CD4-positive, alpha-beta T cell treated with Interleukin-17A for 1 hour (primary cell): ENCODE results near the gene MAN1A1.
"Not testable (repeated sequence)": the region's sequence is repeated elsewhere in the genome, so short reads cannot be mapped to it uniquely, and the experiment has no call there.

ENCODE experiments used
- DNase-seq: peaks from one replicate; pipeline ENCODE4 v3.0.0-alpha.2; 2020

The MAN1A1 gene

GRCh38 chr6:119297049-119297448 lies 52.5 kb downstream of the MAN1A1 start:
- DNase-seq, result no peak

- DNase-seq, result no peak
Measured at GRCh38 chr6:119296036-119297035, 53.2 kb downstream of the MAN1A1 start.

GRCh38 chr6:119294984-119295383 lies 54.6 kb downstream of the MAN1A1 start:
- no peak for DNase-seq

- not testable (repeated sequence) for DNase-seq
Measured at GRCh38 chr6:119291060-119291459, 58.5 kb downstream of the MAN1A1 start.

- DNase-seq, result no peak
Measured at GRCh38 chr6:119290306-119290705, 59.3 kb downstream of the MAN1A1 start.

GRCh38 chr6:119289651-119290050 lies 59.9 kb downstream of the MAN1A1 start:
- no peak for DNase-seq

GRCh38 chr6:119285908-119286625 lies 63.5 kb downstream of the MAN1A1 start:
- no peak for DNase-seq

- DNase-seq, result peak; percentile 30
Measured at GRCh38 chr6:119284861-119285521, 64.6 kb downstream of the MAN1A1 start.

- DNase-seq, result no peak
Measured at GRCh38 chr6:119283979-119284545, 65.5 kb downstream of the MAN1A1 start.

GRCh38 chr6:119283214-119283613 lies 66.3 kb downstream of the MAN1A1 start:
- no peak for DNase-seq

- DNase-seq, result no peak
Measured at GRCh38 chr6:119280668-119281067, 68.9 kb downstream of the MAN1A1 start.

- no peak for DNase-seq
Measured at GRCh38 chr6:119280080-119280479, 69.5 kb downstream of the MAN1A1 start.

GRCh38 chr6:119278625-119279024 lies 70.9 kb downstream of the MAN1A1 start:
- DNase-seq, result no peak

GRCh38 chr6:119277052-119277451 lies 72.5 kb downstream of the MAN1A1 start:
- DNase-seq, result no peak

GRCh38 chr6:119276211-119276610 lies 73.3 kb downstream of the MAN1A1 start:
- DNase-seq, result no peak

GRCh38 chr6:119274197-119274595 lies 75.4 kb downstream of the MAN1A1 start:
- DNase-seq, result no peak

- DNase-seq, result no peak
Measured at GRCh38 chr6:119273272-119274196, 76.0 kb downstream of the MAN1A1 start.

- no peak for DNase-seq
Measured at GRCh38 chr6:119270545-119270944, 79.0 kb downstream of the MAN1A1 start.

GRCh38 chr6:119269266-119270103 lies 80.1 kb downstream of the MAN1A1 start:
- no peak for DNase-seq

GRCh38 chr6:119267126-119267905 lies 82.2 kb downstream of the MAN1A1 start:
- DNase-seq, result peak; percentile 14
